DND-41 (cell line): ENCODE measurements around the gene MECR.

Source experiments
- ATAC-seq: fragments of 200-7000 bp; cut with Tn5 transposase; 3 replicates; pipeline ENCODE4 v1.9.1; 2021; ENCODE audit warnings: low read depth; ENCODE audit not compliant: insufficient read depth
- DNase-seq: peaks from one replicate; pipeline ENCODE4 v3.0.0-alpha.2; 2020
- H2AFZ ChIP-seq: 2 replicates; pipeline ENCODE4 v1.6.0; 2012; ENCODE audit warnings: low read depth, low read length
- H3K27ac ChIP-seq: 2 replicates; pipeline ENCODE4 v1.5.1; 2012; ENCODE audit warnings: low read length, inconsistent platforms
- H3K27me3 ChIP-seq: fragments of 200-600 bp; sonication (generic); 2 replicates; pipeline ENCODE4 v1.6.0; 2012; ENCODE audit warnings: low read length, mild to moderate bottlenecking, inconsistent platforms; ENCODE audit not compliant: insufficient read depth, poor library complexity
- H3K36me3 ChIP-seq: 2 replicates; pipeline ENCODE4 v1.5.1; 2012; ENCODE audit warnings: low read length, inconsistent platforms; ENCODE audit not compliant: insufficient read depth
- H3K4me1 ChIP-seq: 2 replicates; pipeline ENCODE4 v1.5.1; 2012; ENCODE audit warnings: mild to moderate bottlenecking, low read length; ENCODE audit not compliant: insufficient read depth
- H3K4me2 ChIP-seq: 2 replicates; pipeline ENCODE4 v1.6.0; 2012; ENCODE audit warnings: mild to moderate bottlenecking, moderate library complexity, low read length, inconsistent platforms; ENCODE audit not compliant: insufficient read depth
- H3K4me3 ChIP-seq, 2 experiments: fragments of 200-600 bp in 1 of 2; shearing (Covaris generic) in 1 of 2; 2 replicates each; pipeline ENCODE4 v1.5.1; 2012 to 2016; ENCODE audit warnings: inconsistent platforms in 2 of 2, low read length in 2 of 2, mild to moderate bottlenecking in 2 of 2, low read depth in 1 of 2, moderate library complexity in 1 of 2
- H3K79me2 ChIP-seq: 2 replicates; pipeline ENCODE4 v1.6.0; 2012; ENCODE audit warnings: low read length, inconsistent platforms; ENCODE audit not compliant: insufficient read depth
- H3K9ac ChIP-seq: 2 replicates; pipeline ENCODE4 v1.6.0; 2012; ENCODE audit warnings: low read depth, mild to moderate bottlenecking, inconsistent platforms, low read length, moderate library complexity
- H3K9me3 ChIP-seq: 2 replicates; pipeline ENCODE4 v1.5.1; 2012; ENCODE audit warnings: low read length, moderate library complexity, mild to moderate bottlenecking, inconsistent platforms; ENCODE audit not compliant: insufficient read depth, severe bottlenecking
- H4K20me1 ChIP-seq: 2 replicates; pipeline ENCODE4 v1.6.0; 2012; ENCODE audit warnings: low read length; ENCODE audit not compliant: insufficient read depth
- CTCF ChIP-seq: IDR thresholded peaks from 2 replicates; pipeline ENCODE4 v1.5.1; 2012; ENCODE audit warnings: borderline replicate concordance, low read length, moderate library complexity, mild to moderate bottlenecking; ENCODE audit not compliant: poor library complexity, severe bottlenecking; ENCODE audit errors: extremely low read depth
- EZH2 ChIP-seq: IDR thresholded peaks from 3 replicates; pipeline ENCODE4 v1.6.1; 2012; ENCODE audit warnings: borderline replicate concordance, low read depth, mild to moderate bottlenecking, moderate library complexity, low read length, inconsistent platforms; ENCODE audit not compliant: severe bottlenecking

Gene MECR

GRCh38 chr1:29201595-29202051, 29.1 kb downstream of the MECR start:
- Histone ChIP-seq H4K20me1 (peaks cover 3% of the 10 kb centered on the region; the same call in 1 of the 2 replicates), H3K79me2 (no peaks in the 10 kb centered on the region), H3K36me3 (peaks cover 57% of the 10 kb centered on the region), H3K4me2 (no peak overlapping the region), H3K9me3 (no peaks in the 10 kb centered on the region), H3K4me3 (no peak overlapping the region), H2AFZ (no peak overlapping the region), H3K27me3 (no peaks in the 10 kb centered on the region), H3K4me1 (no peaks in the 10 kb centered on the region), H3K27ac (no peak overlapping the region), H3K9ac (no peak overlapping the region)
- DNase-seq (peak; percentile 29), ATAC-seq (peak; percentile 47; the same call in 2 of the 3 replicates)
- no peak for TF ChIP-seq EZH2
- no peak for TF ChIP-seq CTCF

GRCh38 chr1:29200906-29201594, 29.7 kb downstream of the MECR start:
- H3K27me3 ChIP-seq: no peaks in the 10 kb centered on the region
- H3K36me3 ChIP-seq: peaks cover 52% of the 10 kb centered on the region
- no peak for DNase-seq
- no peak overlapping the region for H3K9ac ChIP-seq
- H4K20me1 ChIP-seq: peaks cover 3% of the 10 kb centered on the region; the same call in 1 of the 2 replicates
- H3K4me3 ChIP-seq: no peak overlapping the region
- H3K27ac ChIP-seq: no peak overlapping the region
- no peak overlapping the region for H2AFZ ChIP-seq
- no peaks in the 10 kb centered on the region for H3K9me3 ChIP-seq
- ATAC-seq: no peak
- H3K4me2 ChIP-seq: no peak overlapping the region
- no peak for TF ChIP-seq EZH2
- TF ChIP-seq CTCF: no peak
- H3K4me1 ChIP-seq: no peaks in the 10 kb centered on the region
- no peaks in the 10 kb centered on the region for H3K79me2 ChIP-seq

- H3K79me2 ChIP-seq: no peaks in the 10 kb centered on the region
- H3K4me3 ChIP-seq: no peak overlapping the region
- H3K4me1 ChIP-seq: no peaks in the 10 kb centered on the region
- ATAC-seq (no peak), DNase-seq (no peak)
- H2AFZ ChIP-seq: no peak overlapping the region
- peaks cover 61% of the 10 kb centered on the region for H3K36me3 ChIP-seq
- TF ChIP-seq EZH2 (no peak), CTCF (no peak)
- H4K20me1 ChIP-seq: peaks cover under 1% of the 10 kb centered on the region; the same call in 1 of the 2 replicates
- no peaks in the 10 kb centered on the region for H3K9me3 ChIP-seq
- no peak overlapping the region for H3K4me2 ChIP-seq
- no peaks in the 10 kb centered on the region for H3K27me3 ChIP-seq
- H3K27ac ChIP-seq: no peak overlapping the region
- H3K9ac ChIP-seq: no peak overlapping the region
Observed at GRCh38 chr1:29197993-29198392, 32.7 kb downstream of the MECR start.
